Esophagus muscularis mucosa (tissue), 4 donors: ENCODE measurements around the gene TRPV4.

ENCODE experiments used
- CTCF ChIP-seq, 3 experiments: fragments of 200-600 bp in 2 of 3; fragments of 450-650 bp in 1 of 3; sonication (generic) in 2 of 3; IDR thresholded peaks; one replicate each; pipeline ENCODE4 v1.5.1; 2017 to 2019; ENCODE audit warnings: antibody characterized with exemption in 3 of 3, mild to moderate bottlenecking in 2 of 3, moderate library complexity in 1 of 3
- EP300 ChIP-seq: sonication (generic); formaldehyde crosslinking; IDR thresholded peaks from one replicate; pipeline ENCODE4 v1.6.1; 2017; ENCODE audit warnings: antibody characterized with exemption
- POLR2AphosphoS5 ChIP-seq, 2 donors: sonication (generic); formaldehyde crosslinking; IDR thresholded peaks; one replicate each; pipeline ENCODE4 v1.6.1; 2017; ENCODE audit warnings: antibody characterized with exemption in 2 of 2

- TF ChIP-seq CTCF (IDR thresholded peaks at IDR 0.05) (no peak), EP300 (no peak), POLR2AphosphoS5 (IDR thresholded peaks at IDR 0.05) (no peak)
Observed at GRCh38 chr12:109840305-109841074, 7.3 kb upstream of the TRPV4 start.
